Activated naive CD4-positive, alpha-beta T cell treated with anti-CD3 and anti-CD28 coated beads, Interleukin-2, amount 50 U/mL, for 24 hours (primary cell): ENCODE data around the gene MAN1A2.
"Not testable (repeated sequence)": the region's sequence is repeated elsewhere in the genome, so short reads cannot be mapped to it uniquely, and the experiment has no call there.

Experiments used
- H3K27ac Mint-ChIP-seq: one replicate; pipeline ENCODE4 v1.8.0; 2021; ENCODE audit warnings: mild to moderate bottlenecking, mixed read lengths
- H3K27me3 Mint-ChIP-seq: one replicate; pipeline ENCODE4 v1.8.0; 2021; ENCODE audit warnings: mixed read lengths
- H3K36me3 Mint-ChIP-seq: one replicate; pipeline ENCODE4 v1.8.0; 2021; ENCODE audit warnings: mixed read lengths
- H3K4me1 Mint-ChIP-seq: one replicate; pipeline ENCODE4 v1.8.0; 2021; ENCODE audit warnings: mixed read lengths
- H3K4me3 Mint-ChIP-seq: one replicate; pipeline ENCODE4 v1.8.0; 2021; ENCODE audit warnings: mild to moderate bottlenecking, mixed read lengths
- H3K9me3 Mint-ChIP-seq: one replicate; pipeline ENCODE4 v1.8.0; 2021; ENCODE audit warnings: mixed read lengths

The MAN1A2 gene

GRCh38 chr1:117346206-117346928 lies 20.9 kb upstream of the MAN1A2 start:
- Mint-ChIP-seq H3K27ac (no peak overlapping the region), H3K4me1 (peaks cover 18% of the 10 kb centered on the region), H3K36me3 (no peaks in the 10 kb centered on the region), H3K4me3 (no peak overlapping the region), H3K27me3 (no peaks in the 10 kb centered on the region), H3K9me3 (no peaks in the 10 kb centered on the region)

GRCh38 chr1:117347907-117348306 lies 19.3 kb upstream of the MAN1A2 start:
- H3K27ac Mint-ChIP-seq = no peak overlapping the region
- H3K36me3 Mint-ChIP-seq = no peaks in the 10 kb centered on the region

GRCh38 chr1:117352695-117353094 lies 14.6 kb upstream of the MAN1A2 start:
- not testable (repeated sequence) for H3K4me3 Mint-ChIP-seq, H3K36me3 Mint-ChIP-seq, H3K27me3 Mint-ChIP-seq, H3K27ac Mint-ChIP-seq, H3K9me3 Mint-ChIP-seq, H3K4me1 Mint-ChIP-seq

More at GRCh38 chr1:117347907-117348306, 19.3 kb upstream of the MAN1A2 start:
- Mint-ChIP-seq H3K4me1 (peaks cover 4% of the 10 kb centered on the region), H3K9me3 (no peaks in the 10 kb centered on the region), H3K4me3 (no peak overlapping the region), H3K27me3 (no peaks in the 10 kb centered on the region)

- not testable (repeated sequence) for H3K27me3 Mint-ChIP-seq, H3K36me3 Mint-ChIP-seq, H3K9me3 Mint-ChIP-seq
- Mint-ChIP-seq H3K4me1 (peaks cover 42% of the 10 kb centered on the region), H3K4me3 (peak overlapping the region; percentile 15), H3K27ac (peak overlapping the region; percentile 89)
Observed at GRCh38 chr1:117357833-117358603, 9.2 kb upstream of the MAN1A2 start.

GRCh38 chr1:117358604-117358887 lies 8.7 kb upstream of the MAN1A2 start:
- peak overlapping the region; percentile 89 for H3K27ac Mint-ChIP-seq
- not testable (repeated sequence) for H3K36me3 Mint-ChIP-seq, H3K9me3 Mint-ChIP-seq, H3K27me3 Mint-ChIP-seq
- H3K4me3 Mint-ChIP-seq = peak overlapping the region; percentile 15
- peaks cover 45% of the 10 kb centered on the region for H3K4me1 Mint-ChIP-seq

GRCh38 chr1:117359561-117360289 lies 7.5 kb upstream of the MAN1A2 start:
- Mint-ChIP-seq H3K9me3 (no peaks in the 10 kb centered on the region), H3K27ac (peak overlapping the region; percentile 15), H3K27me3 (no peaks in the 10 kb centered on the region), H3K4me1 (peaks cover 53% of the 10 kb centered on the region), H3K4me3 (peak overlapping the region; percentile 3), H3K36me3 (peaks cover 4% of the 10 kb centered on the region)

- no peaks in the 10 kb centered on the region for H3K9me3 Mint-ChIP-seq
- no peak overlapping the region for H3K27ac Mint-ChIP-seq
- H3K27me3 Mint-ChIP-seq = no peaks in the 10 kb centered on the region
- peaks cover 58% of the 10 kb centered on the region for H3K4me1 Mint-ChIP-seq
- peaks cover 2% of the 10 kb centered on the region for H3K36me3 Mint-ChIP-seq
- H3K4me3 Mint-ChIP-seq = no peak overlapping the region
Observed at GRCh38 chr1:117362986-117363385, 4.3 kb upstream of the MAN1A2 start.

- peaks cover 60% of the 10 kb centered on the region for H3K4me1 Mint-ChIP-seq
- peaks cover 2% of the 10 kb centered on the region for H3K36me3 Mint-ChIP-seq
- peak overlapping the region; percentile 61 for H3K27ac Mint-ChIP-seq
- no peaks in the 10 kb centered on the region for H3K9me3 Mint-ChIP-seq
- H3K27me3 Mint-ChIP-seq = no peaks in the 10 kb centered on the region
- no peak overlapping the region for H3K4me3 Mint-ChIP-seq
Observed at GRCh38 chr1:117363571-117364048, 3.6 kb upstream of the MAN1A2 start.

GRCh38 chr1:117364240-117364639 lies 3.0 kb upstream of the MAN1A2 start:
- Mint-ChIP-seq H3K4me1 (peaks cover 58% of the 10 kb centered on the region), H3K4me3 (no peak overlapping the region), H3K36me3 (no peaks in the 10 kb centered on the region), H3K27ac (peak overlapping the region; percentile 61), H3K9me3 (no peaks in the 10 kb centered on the region), H3K27me3 (no peaks in the 10 kb centered on the region)

- Mint-ChIP-seq H3K27me3 (no peaks in the 10 kb centered on the region), H3K9me3 (no peaks in the 10 kb centered on the region), H3K4me3 (peak overlapping the region; percentile 92), H3K36me3 (no peaks in the 10 kb centered on the region), H3K27ac (peak overlapping the region; percentile 96), H3K4me1 (peaks cover 62% of the 10 kb centered on the region)
Observed at GRCh38 chr1:117365350-117366176, 1.7 kb upstream of the MAN1A2 start.

GRCh38 chr1:117366177-117367045 lies 838 bp upstream of the MAN1A2 start:
- Mint-ChIP-seq H3K27ac (peak overlapping the region; percentile 96), H3K4me3 (peak overlapping the region; percentile 92), H3K27me3 (no peaks in the 10 kb centered on the region), H3K36me3 (no peaks in the 10 kb centered on the region), H3K9me3 (no peaks in the 10 kb centered on the region), H3K4me1 (peaks cover 64% of the 10 kb centered on the region)

- Mint-ChIP-seq H3K4me3 (peak overlapping the region; percentile 99), H3K9me3 (no peaks in the 10 kb centered on the region), H3K4me1 (peaks cover 68% of the 10 kb centered on the region)
Observed at GRCh38 chr1:117368116-117369108, 1.2 kb downstream of the MAN1A2 start.

GRCh38 chr1:117370071-117370470 lies 2.8 kb downstream of the MAN1A2 start:
- Mint-ChIP-seq H3K9me3 (no peaks in the 10 kb centered on the region), H3K36me3 (peaks cover 2% of the 10 kb centered on the region), H3K27ac (no peak overlapping the region), H3K27me3 (no peaks in the 10 kb centered on the region), H3K4me3 (peak overlapping the region; percentile 99), H3K4me1 (peaks cover 70% of the 10 kb centered on the region)

More at GRCh38 chr1:117368116-117369108, 1.2 kb downstream of the MAN1A2 start:
- no peaks in the 10 kb centered on the region for H3K27me3 Mint-ChIP-seq
- H3K27ac Mint-ChIP-seq = peak overlapping the region; percentile 89
- no peaks in the 10 kb centered on the region for H3K36me3 Mint-ChIP-seq
